Activated CD8-positive, alpha-beta T cell treated with anti-CD3 and anti-CD28 coated beads, Interleukin-2, amount 10 ng/mL, durations not matched to agents 7 days and 5 days (primary cell): ENCODE data around the gene B4GALT5. TPM values are rescaled to one million over a fixed set of nuclear protein-coding genes. Genes with fewer than 3 reads are reported as not detected.

Experiments used
- ATAC-seq: fragments of 150-1000 bp; cut with Tn5 transposase; one replicate; pipeline ENCODE4 v1.10.0; 2021; ENCODE audit warnings: moderate library complexity
- CTCF ChIA-PET: fragments of 350-600 bp; sonication (Branson Sonifier 250); formaldehyde crosslinking; loops from one replicate; lab custom pipeline; 2021; ENCODE audit warnings: antibody characterized with exemption; lab: Charles Lee
- POLR2A ChIA-PET: fragments of 350-600 bp; sonication (Branson Sonifier 250); formaldehyde crosslinking; loops from one replicate; lab custom pipeline; 2021; ENCODE audit warnings: antibody characterized with exemption; lab: Charles Lee
- DNase-seq: peaks from one replicate; pipeline ENCODE4 v3.0.0-alpha.2; 2020
- H3K27ac Mint-ChIP-seq: one replicate; pipeline ENCODE4 v1.8.0; 2021; ENCODE audit warnings: mild to moderate bottlenecking, mixed read lengths
- H3K27me3 Mint-ChIP-seq: one replicate; pipeline ENCODE4 v1.8.0; 2021; ENCODE audit warnings: low read depth, mixed read lengths
- H3K36me3 Mint-ChIP-seq: one replicate; pipeline ENCODE4 v1.8.0; 2021; ENCODE audit warnings: low read depth, mixed read lengths
- H3K4me1 Mint-ChIP-seq: one replicate; pipeline ENCODE4 v1.8.0; 2021; ENCODE audit warnings: low read depth, mixed read lengths
- H3K4me3 Mint-ChIP-seq: one replicate; pipeline ENCODE4 v1.8.0; 2021; ENCODE audit warnings: mild to moderate bottlenecking, mixed read lengths
- H3K9me3 Mint-ChIP-seq: one replicate; pipeline ENCODE4 v1.8.0; 2022; ENCODE audit warnings: mixed read lengths; ENCODE audit not compliant: insufficient read depth
- total RNA-seq, 2 experiments: library from RNA; stranded (reverse); gene quantifications; one replicate each; pipeline ENCODE4 v1.2.3, GENCODE V29; 2021

The B4GALT5 gene
- total RNA-seq, 2 experiments from 2014 or later, result 13.3 to 13.4 TPM

DNA sequence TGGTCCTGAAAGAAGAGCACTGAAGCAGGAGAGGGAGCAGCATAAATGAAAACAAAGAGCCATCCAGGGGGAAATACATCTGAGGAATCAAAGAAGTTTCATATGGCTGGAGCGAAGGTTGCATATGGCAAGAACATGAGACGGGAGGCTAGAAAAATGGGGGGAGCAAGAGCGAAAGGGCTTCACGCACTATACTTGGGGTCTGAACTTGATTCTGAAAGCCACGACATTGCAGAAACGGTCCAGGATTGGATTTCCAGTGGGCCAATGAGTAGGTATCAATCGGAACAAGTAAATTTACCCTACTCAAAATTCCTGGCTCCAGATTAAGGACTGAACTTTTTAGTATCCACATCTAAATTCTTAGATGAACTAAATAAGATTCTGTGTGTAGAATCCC, 47.9 kb downstream of the B4GALT5 start:
- ATAC-seq, result no peak
- CTCF ChIA-PET, result no interaction called here
- no peak for DNase-seq
- peaks cover 2% of the 10 kb centered on the region for H3K27me3 Mint-ChIP-seq
- no peak overlapping the region for H3K27ac Mint-ChIP-seq
- peaks cover 5% of the 10 kb centered on the region for H3K36me3 Mint-ChIP-seq
- no peak overlapping the region for H3K4me3 Mint-ChIP-seq
- POLR2A ChIA-PET, result no interaction called here
- peaks cover 56% of the 10 kb centered on the region for H3K4me1 Mint-ChIP-seq
- H3K9me3 Mint-ChIP-seq, result no peaks in the 10 kb centered on the region

- POLR2A ChIA-PET, result no interaction called here
- H3K4me3 Mint-ChIP-seq, result no peak overlapping the region
Observed at GRCh38 chr20:49664612-49665313, 48.9 kb downstream of the B4GALT5 start.

GRCh38 chr20:49663112-49663511, 50.6 kb downstream of the B4GALT5 start:
- peaks cover 32% of the 10 kb centered on the region for H3K4me1 Mint-ChIP-seq
- H3K36me3 Mint-ChIP-seq, result no peaks in the 10 kb centered on the region
- no peak for DNase-seq
- no peak for ATAC-seq
- H3K9me3 Mint-ChIP-seq, result no peaks in the 10 kb centered on the region
- ChIA-PET POLR2A (no interaction called here), CTCF (interaction anchor here (0.7 to 1.7 kb wide), 5 partner anchors 13 to 122 kb away, joined by 3 to 6 read pairs (median 4); no protein-coding TSS in a partner anchor)
- peaks cover 2% of the 10 kb centered on the region for H3K27me3 Mint-ChIP-seq
- H3K27ac Mint-ChIP-seq, result no peak overlapping the region
- H3K4me3 Mint-ChIP-seq, result no peak overlapping the region

More at GRCh38 chr20:49664612-49665313, 48.9 kb downstream of the B4GALT5 start:
- Mint-ChIP-seq H3K27me3 (peaks cover 2% of the 10 kb centered on the region), H3K9me3 (no peaks in the 10 kb centered on the region), H3K27ac (no peak overlapping the region), H3K4me1 (peaks cover 47% of the 10 kb centered on the region), H3K36me3 (peaks cover 5% of the 10 kb centered on the region)
- CTCF ChIA-PET, result interaction anchor here (0.8 kb wide), 1 partner anchor 224 kb away, joined by 3 read pairs; no protein-coding TSS in a partner anchor
- no peak for DNase-seq
- no peak for ATAC-seq

GRCh38 chr20:49661560-49662329, 51.9 kb downstream of the B4GALT5 start:
- peaks cover 2% of the 10 kb centered on the region for H3K27me3 Mint-ChIP-seq
- POLR2A ChIA-PET, result no interaction called here
- H3K36me3 Mint-ChIP-seq, result no peaks in the 10 kb centered on the region
- CTCF ChIA-PET, result interaction anchor here (0.8 to 1.7 kb wide), 5 partner anchors 10 to 49 kb away, joined by 3 to 6 read pairs (median 4); no protein-coding TSS in a partner anchor
- no peak overlapping the region for H3K4me3 Mint-ChIP-seq
- H3K4me1 Mint-ChIP-seq, result peaks cover 42% of the 10 kb centered on the region
- no peak for DNase-seq
- peak overlapping the region; percentile 65 for H3K27ac Mint-ChIP-seq
- ATAC-seq, result peak; percentile 47
- H3K9me3 Mint-ChIP-seq, result no peaks in the 10 kb centered on the region

DNA sequence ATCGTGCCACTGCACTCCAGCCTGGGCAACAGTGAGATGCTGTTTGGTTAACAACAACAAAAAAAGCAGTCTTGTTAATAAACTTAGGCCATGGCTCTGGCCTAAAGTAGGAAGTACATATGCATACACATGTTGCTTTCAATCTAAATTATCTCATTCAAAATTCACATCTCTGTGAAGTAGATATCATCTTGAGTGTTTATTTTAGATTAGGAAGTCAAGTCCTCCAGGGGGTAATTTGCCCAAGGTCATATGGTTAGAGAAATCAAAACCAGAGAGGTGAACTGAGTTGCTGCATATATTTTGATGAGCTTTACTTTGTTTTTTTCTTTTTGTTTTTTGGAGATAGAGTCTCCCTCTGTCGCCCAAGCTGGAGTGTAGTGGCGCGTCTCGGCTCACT, 52.8 kb downstream of the B4GALT5 start:
- DNase-seq, result no peak
- no peak for ATAC-seq
- H3K9me3 Mint-ChIP-seq, result no peaks in the 10 kb centered on the region
- H3K36me3 Mint-ChIP-seq, result peaks cover 6% of the 10 kb centered on the region
- H3K27ac Mint-ChIP-seq, result no peak overlapping the region
- H3K4me3 Mint-ChIP-seq, result no peak overlapping the region
- H3K4me1 Mint-ChIP-seq, result peaks cover 50% of the 10 kb centered on the region
- POLR2A ChIA-PET, result no interaction called here
- peaks cover 2% of the 10 kb centered on the region for H3K27me3 Mint-ChIP-seq
- CTCF ChIA-PET, result no interaction called here

DNA sequence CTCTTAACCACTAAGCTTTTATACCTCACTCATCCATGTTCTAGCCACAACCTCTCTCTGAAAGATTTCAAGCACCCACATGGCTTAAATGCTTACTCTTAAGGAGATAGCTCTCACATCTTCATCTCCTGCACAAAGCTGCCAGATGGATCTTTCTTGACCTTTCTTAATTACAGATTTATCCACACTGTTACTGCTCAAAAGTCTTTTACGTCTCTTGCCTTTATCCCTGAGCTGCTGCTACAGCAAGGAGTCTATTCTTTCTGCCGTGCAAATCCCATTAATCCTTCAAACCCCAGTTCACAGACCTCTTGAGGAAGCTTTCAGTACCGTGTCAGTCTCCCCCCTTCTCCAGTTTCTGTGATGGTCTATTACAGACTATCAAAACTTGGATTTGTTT, 54.6 kb downstream of the B4GALT5 start:
- Mint-ChIP-seq H3K36me3 (peaks cover 18% of the 10 kb centered on the region), H3K9me3 (no peaks in the 10 kb centered on the region), H3K27ac (no peak overlapping the region), H3K27me3 (no peaks in the 10 kb centered on the region), H3K4me1 (peaks cover 48% of the 10 kb centered on the region), H3K4me3 (no peak overlapping the region)
- ATAC-seq, result no peak
- CTCF ChIA-PET, result interaction anchor here (0.8 to 1.6 kb wide), 3 partner anchors 9 to 187 kb away, joined by 4 to 8 read pairs (median 5); no protein-coding TSS in a partner anchor
- DNase-seq, result no peak
- POLR2A ChIA-PET, result no interaction called here

GRCh38 chr20:49658508-49658907, 55.2 kb downstream of the B4GALT5 start:
- Mint-ChIP-seq H3K4me1 (peaks cover 46% of the 10 kb centered on the region), H3K9me3 (no peaks in the 10 kb centered on the region), H3K36me3 (peaks cover 23% of the 10 kb centered on the region), H3K4me3 (no peak overlapping the region), H3K27ac (no peak overlapping the region), H3K27me3 (no peaks in the 10 kb centered on the region)
- ChIA-PET CTCF (interaction anchor here (1.5 to 1.6 kb wide), 2 partner anchors 10 to 187 kb away, joined by 5 to 8 read pairs; no protein-coding TSS in a partner anchor), POLR2A (no interaction called here)
- ATAC-seq (no peak), DNase-seq (no peak)

- CTCF ChIA-PET, result interaction anchor here (0.6 to 1.6 kb wide), 3 partner anchors 11 to 189 kb away, joined by 3 to 5 read pairs (median 5); no protein-coding TSS in a partner anchor
- H3K4me1 Mint-ChIP-seq, result peaks cover 35% of the 10 kb centered on the region
- POLR2A ChIA-PET, result no interaction called here
- H3K27me3 Mint-ChIP-seq, result no peaks in the 10 kb centered on the region
- no peaks in the 10 kb centered on the region for H3K9me3 Mint-ChIP-seq
- no peak for ATAC-seq
- DNase-seq, result no peak
- H3K36me3 Mint-ChIP-seq, result peaks cover 28% of the 10 kb centered on the region
- H3K4me3 Mint-ChIP-seq, result no peak overlapping the region
- H3K27ac Mint-ChIP-seq, result no peak overlapping the region
Observed at GRCh38 chr20:49657118-49657901, 56.4 kb downstream of the B4GALT5 start.

DNA sequence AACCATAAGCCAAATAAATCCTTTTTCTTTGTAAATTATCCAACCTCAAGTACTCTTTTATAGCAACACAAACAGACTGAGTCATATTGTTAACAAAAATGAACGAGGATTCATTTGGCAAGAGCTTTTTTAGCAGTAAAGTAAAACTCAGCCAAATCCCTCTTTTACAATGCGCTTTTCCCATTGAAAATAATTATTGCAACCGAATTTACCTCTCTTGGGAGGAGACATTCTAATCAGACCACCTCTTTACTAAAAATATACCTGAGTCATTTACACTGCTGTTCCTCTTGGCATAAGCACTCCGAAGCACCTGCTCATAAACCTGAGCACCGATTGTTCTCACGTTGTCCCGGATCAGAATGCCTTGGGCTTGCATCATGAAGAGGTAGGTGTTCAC, 57.4 kb downstream of the B4GALT5 start:
- H3K27me3 Mint-ChIP-seq, result no peaks in the 10 kb centered on the region
- DNase-seq (no peak), ATAC-seq (no peak)
- ChIA-PET POLR2A (no interaction called here), CTCF (interaction anchor here (0.9 to 1.5 kb wide), 2 partner anchors 14 to 190 kb away, joined by 3 to 5 read pairs; no protein-coding TSS in a partner anchor)
- H3K36me3 Mint-ChIP-seq, result peaks cover 28% of the 10 kb centered on the region
- no peak overlapping the region for H3K27ac Mint-ChIP-seq
- H3K4me1 Mint-ChIP-seq, result peaks cover 25% of the 10 kb centered on the region
- no peaks in the 10 kb centered on the region for H3K9me3 Mint-ChIP-seq
- no peak overlapping the region for H3K4me3 Mint-ChIP-seq

- CTCF ChIA-PET, result interaction anchor here (1.1 kb wide), 1 partner anchor 46 kb away, joined by 3 read pairs; no protein-coding TSS in a partner anchor
Observed at GRCh38 chr20:49653925-49654434, 59.7 kb downstream of the B4GALT5 start.

GRCh38 chr20:49649672-49650071, 64.0 kb downstream of the B4GALT5 start:
- Mint-ChIP-seq H3K4me3 (no peak overlapping the region), H3K4me1 (no peaks in the 10 kb centered on the region), H3K27ac (no peak overlapping the region), H3K9me3 (no peaks in the 10 kb centered on the region), H3K36me3 (peaks cover 20% of the 10 kb centered on the region), H3K27me3 (no peaks in the 10 kb centered on the region)
- ChIA-PET POLR2A (interaction anchor here (0.6 kb wide), 1 partner anchor 306 kb away, joined by 3 read pairs; no protein-coding TSS in a partner anchor), CTCF (no interaction called here)
- DNase-seq (no peak), ATAC-seq (no peak)

More at GRCh38 chr20:49653925-49654434, 59.7 kb downstream of the B4GALT5 start:
- H3K9me3 Mint-ChIP-seq, result no peaks in the 10 kb centered on the region
- no peaks in the 10 kb centered on the region for H3K27me3 Mint-ChIP-seq
- no peak for DNase-seq
- POLR2A ChIA-PET, result no interaction called here
- no peak overlapping the region for H3K4me3 Mint-ChIP-seq
- H3K27ac Mint-ChIP-seq, result no peak overlapping the region
- H3K36me3 Mint-ChIP-seq, result peaks cover 28% of the 10 kb centered on the region
- peaks cover 18% of the 10 kb centered on the region for H3K4me1 Mint-ChIP-seq
- ATAC-seq, result no peak
